Neuronal stem cell (in vitro differentiated cells): ENCODE data around the gene CELF1.
A peak's percentile ranks its signal among the peaks of the same experiment; 100 is the strongest.

Experiments used
- DNase-seq: peaks from one replicate; pipeline ENCODE4 v3.0.0-alpha.2; 2013; ENCODE audit warnings: low spot score
- H2AFZ ChIP-seq: one replicate; pipeline ENCODE4 v1.6.1; 2013; ENCODE audit warnings: mild to moderate bottlenecking, low read length, inconsistent platforms
- H2AK5ac ChIP-seq: 2 replicates; pipeline ENCODE4 v1.6.1; 2013; ENCODE audit warnings: low read depth, mild to moderate bottlenecking, inconsistent platforms, low read length, moderate library complexity, mixed read lengths
- H2BK120ac ChIP-seq: 2 replicates; pipeline ENCODE4 v1.6.1; 2013; ENCODE audit warnings: low read depth, mild to moderate bottlenecking, inconsistent platforms, low read length, moderate library complexity, mixed read lengths
- H2BK12ac ChIP-seq: one replicate; pipeline ENCODE4 v1.6.1; 2013; ENCODE audit warnings: low read length, inconsistent platforms
- H2BK15ac ChIP-seq: 2 replicates; pipeline ENCODE4 v1.6.1; 2013; ENCODE audit warnings: mild to moderate bottlenecking, low read length, inconsistent platforms, mixed read lengths
- H2BK5ac ChIP-seq: one replicate; pipeline ENCODE4 v1.6.1; 2013; ENCODE audit warnings: inconsistent platforms, mild to moderate bottlenecking, low read length, moderate library complexity
- H3K14ac ChIP-seq: one replicate; pipeline ENCODE4 v1.6.1; 2013; ENCODE audit warnings: low read length, inconsistent platforms
- H3K18ac ChIP-seq: 2 replicates; pipeline ENCODE4 v1.6.1; 2013; ENCODE audit warnings: low read length, inconsistent platforms
- H3K23ac ChIP-seq: 2 replicates; pipeline ENCODE4 v1.6.1; 2013; ENCODE audit warnings: low read depth, mild to moderate bottlenecking, mixed read lengths, low read length, inconsistent platforms; ENCODE audit not compliant: poor library complexity
- H3K27ac ChIP-seq: replicated peaks from 3 replicates; pipeline ENCODE4 v1.5.1; 2013; ENCODE audit warnings: low read length, inconsistent platforms
- H3K27me3 ChIP-seq, 3 experiments: 2 replicates each; pipeline ENCODE4 v1.6.1; 2013; ENCODE audit warnings: low read length in 3 of 3, mild to moderate bottlenecking in 2 of 3, inconsistent platforms in 1 of 3, low read depth in 1 of 3, mixed read lengths in 1 of 3, moderate library complexity in 1 of 3; ENCODE audit not compliant: control insufficient read depth in 3 of 3, insufficient read depth in 3 of 3
- H3K36me3 ChIP-seq, 2 donors: replicated peaks in 1 of 2; 2 replicates each; pipeline ENCODE4 v1.6.1; 2013; ENCODE audit warnings: low read length in 2 of 2; ENCODE audit not compliant: control insufficient read depth in 2 of 2, insufficient read depth in 2 of 2
- H3K4ac ChIP-seq: 2 replicates; pipeline ENCODE4 v1.6.1; 2013; ENCODE audit warnings: inconsistent platforms, mild to moderate bottlenecking, low read length, moderate library complexity
- H3K4me1 ChIP-seq, 2 donors: 1 replicate in 1 of 2; 2 replicates in 1 of 2; pipeline ENCODE4 v1.6.1; 2013; ENCODE audit warnings: low read length in 2 of 2, low read depth in 1 of 2; ENCODE audit not compliant: control insufficient read depth in 2 of 2, insufficient read depth in 1 of 2
- H3K4me2 ChIP-seq: one replicate; pipeline ENCODE4 v1.6.1; 2013; ENCODE audit warnings: mild to moderate bottlenecking, low read length, inconsistent platforms; ENCODE audit not compliant: insufficient read depth, poor library complexity, severe bottlenecking
- H3K4me3 ChIP-seq, 2 donors: 2 replicates each; pipeline ENCODE4 v1.5.1; 2013; ENCODE audit warnings: low read length in 2 of 2, mild to moderate bottlenecking in 2 of 2, inconsistent platforms in 1 of 2, moderate library complexity in 1 of 2
- H3K79me1 ChIP-seq: one replicate; pipeline ENCODE4 v1.6.1; 2013; ENCODE audit warnings: low read depth, mild to moderate bottlenecking, inconsistent platforms, low read length, moderate library complexity
- H3K9ac ChIP-seq: one replicate; pipeline ENCODE4 v1.6.1; 2013; ENCODE audit warnings: mild to moderate bottlenecking, low read depth, low read length, inconsistent platforms; ENCODE audit not compliant: poor library complexity
- H3K9me3 ChIP-seq, 2 donors: replicated peaks in 1 of 2; 2 replicates each; pipeline versions ENCODE3 to v1.6.1; 2013; ENCODE audit warnings: low read length in 2 of 2, mild to moderate bottlenecking in 2 of 2, inconsistent platforms in 1 of 2, low read depth in 1 of 2, mixed read lengths in 1 of 2, moderate library complexity in 1 of 2; ENCODE audit not compliant: control insufficient read depth in 2 of 2, insufficient read depth in 1 of 2
- H4K8ac ChIP-seq: one replicate; pipeline ENCODE4 v1.6.1; 2013; ENCODE audit warnings: low read depth, mild to moderate bottlenecking, inconsistent platforms, low read length, moderate library complexity
- H4K91ac ChIP-seq: one replicate; pipeline ENCODE4 v1.6.1; 2013; ENCODE audit warnings: low read length, low read depth, mild to moderate bottlenecking, inconsistent platforms; ENCODE audit not compliant: poor library complexity
- WGBS, 2 donors: extraction: QIAGEN DNeasy Blood & Tissue Kit; methylation state at CpG; one replicate each; pipeline ENCODE4 v1.1.7; 2013; ENCODE audit warnings: missing lambda C conversion rate in 2 of 2, mixed read lengths in 1 of 2; ENCODE audit not compliant: insufficient read length in 2 of 2, insufficient replicate concordance in 1 of 2; ENCODE audit errors: extremely low coverage in 2 of 2; 5-methylcytosine and 5-hydroxymethylcytosine counted together

Gene CELF1

DNA sequence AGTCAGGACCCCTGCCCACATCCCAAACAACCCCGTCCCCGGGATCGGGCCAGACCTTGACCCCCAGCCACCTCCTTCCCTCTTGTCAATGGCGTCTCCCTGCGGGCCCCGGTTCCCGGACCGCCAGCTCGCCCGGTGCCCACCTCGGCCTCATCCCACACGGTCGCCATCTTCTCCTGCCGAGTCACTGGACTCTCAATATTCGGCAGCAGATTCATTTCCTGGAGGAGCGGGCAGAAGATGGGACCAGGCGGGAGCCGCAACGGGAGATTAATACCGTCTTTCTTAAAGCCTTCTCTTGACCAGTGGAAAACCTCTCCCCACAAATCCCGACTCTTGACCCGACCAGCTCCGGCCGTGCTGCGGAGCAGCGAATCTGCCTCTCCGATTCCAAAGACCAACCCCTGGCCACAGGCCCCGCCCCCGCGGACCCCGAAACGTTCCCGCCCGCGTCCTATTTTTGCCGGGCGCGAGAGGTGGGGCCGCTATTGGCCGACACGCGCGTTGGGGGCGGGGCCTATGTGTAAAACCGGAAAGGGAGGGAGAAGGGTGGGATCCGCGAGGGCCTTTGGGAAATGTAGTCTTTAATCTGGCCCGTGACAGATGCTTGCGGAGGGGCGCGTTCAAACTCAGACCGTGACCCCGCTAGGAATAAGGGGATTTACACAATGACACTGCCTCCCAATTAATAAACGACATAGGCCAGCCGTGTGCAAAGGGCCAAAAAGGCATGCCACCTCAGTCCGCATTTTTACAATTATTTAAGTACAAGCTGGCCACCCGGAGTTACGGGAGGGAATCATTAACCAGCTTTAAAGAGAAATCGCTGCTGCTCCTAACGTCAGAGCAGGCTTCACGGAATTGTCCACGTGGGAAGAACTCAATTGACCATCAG, 126.6 kb downstream of the CELF1 start, which contains the start of gene PSMC3:
Gene PSMC3, minus strand, starts transcription at position 378 of the 895 bp plus-strand sequence. Its CDS starts 160 bp downstream, at position 218.
- Histone ChIP-seq H3K79me1 (peaks cover 7% of the 10 kb centered on the region), H3K4ac (no peak within 1 kb of the TSS), H2BK5ac (peak within 1 kb of the TSS; percentile 7), H3K14ac (no peak within 1 kb of the TSS), H3K4me2 (peak within 1 kb of the TSS; percentile 78), H3K4me1 (peaks cover 3 to 7% of the 10 kb centered on the region in 2 donors), H3K27ac (peak within 1 kb of the TSS; percentile 58), H4K91ac (no peak within 1 kb of the TSS), H3K36me3 (peaks cover 28 to 39% of the 10 kb centered on the region in 2 donors), H3K9ac (peak within 1 kb of the TSS; percentile 83), H3K23ac (peak within 1 kb of the TSS; percentile 1), H3K27me3 (no peaks in the 10 kb centered on the region), H2BK12ac (no peak within 1 kb of the TSS), H2BK120ac (no peak within 1 kb of the TSS), H4K8ac (no peak within 1 kb of the TSS), H2AK5ac (no peak within 1 kb of the TSS), H3K4me3 (peak within 1 kb of the TSS; percentile 94 to 98), H2AFZ (peak within 1 kb of the TSS; percentile 98), H2BK15ac (no peak within 1 kb of the TSS), H3K9me3 (no peaks in the 10 kb centered on the region), H3K18ac (peak within 1 kb of the TSS; percentile 48)
- DNase-seq = peak; percentile 98
- no CpG with 5 or more reads among the region's 62 CpGs for WGBS, 2 donors

DNA sequence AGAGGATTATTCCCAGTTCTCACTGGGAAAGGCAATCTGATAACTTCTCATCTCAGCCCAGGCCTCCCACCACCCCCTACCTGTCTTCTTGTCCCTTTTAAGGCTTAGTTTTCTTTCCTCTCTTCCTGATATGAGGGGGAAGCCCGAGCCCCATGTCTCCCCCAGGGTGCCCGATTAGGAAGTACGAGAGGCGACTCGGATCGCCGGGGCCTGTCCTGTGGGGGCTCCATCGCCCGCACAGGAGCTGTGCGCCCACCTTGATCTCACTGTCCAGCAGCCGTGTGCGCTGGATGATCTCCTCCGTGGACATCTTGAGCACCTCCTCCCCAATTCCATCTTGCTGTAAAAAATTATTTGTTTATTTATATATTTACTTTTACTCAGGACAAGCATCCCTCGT, 127.3 kb downstream of the CELF1 start:
- WGBS, 2 donors = no CpG with 5 or more reads among the region's 14 CpGs
- Histone ChIP-seq H2AK5ac (no peak overlapping the region), H3K4me1 (peaks cover 3 to 7% of the 10 kb centered on the region in 2 donors), H3K14ac (no peak overlapping the region), H2BK12ac (no peak overlapping the region), H3K79me1 (peaks cover 7% of the 10 kb centered on the region), H4K8ac (no peak overlapping the region), H3K4me3 (peak overlapping the region; percentile 94 to 98), H4K91ac (no peak overlapping the region), H2AFZ (peak overlapping the region; percentile 98), H3K9me3 (no peaks in the 10 kb centered on the region), H3K4ac (no peak overlapping the region), H2BK15ac (no peak overlapping the region), H2BK120ac (no peak overlapping the region), H3K9ac (peak overlapping the region; percentile 83), H3K23ac (peak overlapping the region; percentile 1), H3K27me3 (no peaks in the 10 kb centered on the region), H3K18ac (peak overlapping the region; percentile 48), H3K27ac (no peak overlapping the region), H2BK5ac (peak overlapping the region; percentile 7), H3K4me2 (peak overlapping the region; percentile 78), H3K36me3 (peaks cover 32 to 45% of the 10 kb centered on the region in 2 donors)
- no peak for DNase-seq

DNA sequence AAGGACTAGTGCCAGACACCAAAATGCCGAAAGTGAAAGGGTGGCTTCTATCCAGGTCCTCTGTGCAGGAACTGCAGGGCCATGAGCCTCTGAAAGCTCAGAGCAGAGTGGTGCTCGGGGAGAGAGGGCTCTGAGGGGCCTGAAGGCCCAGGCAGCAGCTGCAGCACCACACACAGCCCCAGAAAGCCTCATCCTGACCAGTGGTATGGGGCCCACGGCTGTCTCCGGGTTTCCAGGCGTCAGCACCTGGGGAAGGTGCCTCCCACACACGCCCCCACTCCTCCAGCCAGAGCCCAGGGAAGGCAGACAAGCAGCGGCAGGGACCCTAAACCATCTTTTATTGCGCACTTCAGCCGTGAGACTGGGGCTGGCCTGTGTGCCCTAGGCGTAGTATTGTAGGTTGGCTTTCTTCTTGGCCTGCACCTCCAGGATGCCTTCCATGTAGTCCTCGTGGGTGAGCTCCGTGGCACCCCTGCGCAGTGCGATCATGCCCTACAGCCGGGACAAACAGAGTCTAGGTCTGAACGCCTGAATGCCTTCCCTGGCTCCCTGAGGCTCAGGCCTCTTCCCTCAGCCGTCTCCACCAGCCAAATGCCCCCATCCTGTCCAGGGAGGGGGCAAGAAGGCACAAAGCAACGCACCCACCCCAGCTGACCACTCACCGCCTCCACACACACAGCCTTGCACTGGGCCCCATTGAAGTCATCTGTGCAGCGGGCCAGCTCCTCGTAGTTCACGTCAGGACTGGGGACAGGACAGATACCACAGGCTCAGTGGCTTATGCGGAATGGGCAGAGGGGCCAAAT, 134.3 kb downstream of the CELF1 start:
- no peak overlapping the region for H3K27ac ChIP-seq
- H3K4me1 ChIP-seq = no peaks in the 10 kb centered on the region
- H2BK12ac ChIP-seq = no peak overlapping the region
- no peak overlapping the region for H4K91ac ChIP-seq
- no CpG with 5 or more reads among the region's 23 CpGs for WGBS, 2 donors
- no peaks in the 10 kb centered on the region for H3K27me3 ChIP-seq
- H3K36me3 ChIP-seq = peaks cover 56 to 91% of the 10 kb centered on the region in 2 donors
- no peak overlapping the region for H2AK5ac ChIP-seq
- no peak for DNase-seq
- no peak overlapping the region for H3K4me3 ChIP-seq
- H2AFZ ChIP-seq = no peak overlapping the region
- H4K8ac ChIP-seq = no peak overlapping the region
- H2BK120ac ChIP-seq = no peak overlapping the region
- H3K23ac ChIP-seq = no peak overlapping the region
- H3K9me3 ChIP-seq = no peaks in the 10 kb centered on the region
- H2BK5ac ChIP-seq = no peak overlapping the region
- no peak overlapping the region for H3K4ac ChIP-seq
- no peak overlapping the region for H3K4me2 ChIP-seq
- H2BK15ac ChIP-seq = no peak overlapping the region
- no peak overlapping the region for H3K14ac ChIP-seq
- H3K18ac ChIP-seq = no peak overlapping the region
- H3K9ac ChIP-seq = no peak overlapping the region
- H3K79me1 ChIP-seq = peaks cover 4% of the 10 kb centered on the region

DNA sequence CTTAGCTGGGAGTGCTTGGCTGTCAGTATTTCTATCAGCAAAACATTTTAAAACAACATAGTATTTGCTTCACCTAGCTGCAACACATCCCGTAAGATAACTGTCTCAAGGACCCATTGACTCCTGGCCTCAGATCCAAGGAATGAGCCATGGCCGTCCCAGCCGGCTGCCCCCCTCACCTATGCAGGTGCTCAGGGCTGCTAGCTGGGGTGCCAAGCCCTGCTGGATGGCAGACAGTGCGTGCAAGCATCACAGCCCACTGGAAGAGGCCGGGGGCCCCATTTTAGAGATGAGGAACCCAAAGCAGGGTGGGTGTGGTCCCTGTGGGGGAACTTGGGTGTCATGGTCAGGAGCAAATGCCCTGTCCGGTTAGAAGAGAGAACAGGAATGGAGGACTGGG, 135.2 kb downstream of the CELF1 start:
- no peak overlapping the region for H2BK15ac ChIP-seq
- H4K8ac ChIP-seq = peak overlapping the region; percentile 72
- H4K91ac ChIP-seq = no peak overlapping the region
- H3K9ac ChIP-seq = no peak overlapping the region
- no peak overlapping the region for H2BK120ac ChIP-seq
- no peaks in the 10 kb centered on the region for H3K9me3 ChIP-seq
- no peaks in the 10 kb centered on the region for H3K27me3 ChIP-seq
- H3K4me1 ChIP-seq = no peaks in the 10 kb centered on the region
- peaks cover 53 to 87% of the 10 kb centered on the region in 2 donors for H3K36me3 ChIP-seq
- no peak overlapping the region for H3K18ac ChIP-seq
- H2AFZ ChIP-seq = no peak overlapping the region
- no peak overlapping the region for H3K14ac ChIP-seq
- H3K4ac ChIP-seq = no peak overlapping the region
- H2BK12ac ChIP-seq = no peak overlapping the region
- no peak overlapping the region for H2BK5ac ChIP-seq
- H3K79me1 ChIP-seq = peaks cover 4% of the 10 kb centered on the region
- no peak overlapping the region for H3K4me2 ChIP-seq
- no peak overlapping the region for H3K23ac ChIP-seq
- DNase-seq = no peak
- no peak overlapping the region for H2AK5ac ChIP-seq
- no CpG with 5 or more reads among the region's 6 CpGs for WGBS, 2 donors
- H3K4me3 ChIP-seq = no peak overlapping the region
- H3K27ac ChIP-seq = no peak overlapping the region
